K562 (cell line): ENCODE data around the gene NUDT21. TPM values are rescaled to one million over a fixed set of nuclear protein-coding genes. Genes with fewer than 3 reads are reported as not detected.
A peak's percentile ranks its signal among the peaks of the same experiment; 100 is the strongest.

ENCODE experiments used
- AFF1 ChIP-seq, 2 experiments: fragments of 450-650 bp; IDR thresholded peaks; 2 replicates each; pipeline ENCODE4 v1.6.1; 2018; ENCODE audit warnings: mild to moderate bottlenecking in 2 of 2, low read depth in 1 of 2; ENCODE audit not compliant: partially characterized antibody in 2 of 2
- FOXP1 ChIP-seq: sonication (generic); formaldehyde crosslinking; IDR thresholded peaks from 2 replicates; pipeline ENCODE4 v1.8.0; 2022; ENCODE audit warnings: mild to moderate bottlenecking, missing genetic modification reagents
- MGA ChIP-seq: fragments of 450-650 bp; IDR thresholded peaks from 2 replicates; pipeline ENCODE4 v1.6.1; 2016; ENCODE audit warnings: mild to moderate bottlenecking, moderate library complexity
- NCOA2 ChIP-seq, 2 experiments: fragments of 450-650 bp; IDR thresholded peaks; 2 replicates each; pipeline ENCODE4 v1.6.1; 2018; ENCODE audit warnings: mild to moderate bottlenecking in 2 of 2, moderate library complexity in 1 of 2; ENCODE audit not compliant: partially characterized antibody in 2 of 2
- NR1H2 ChIP-seq: sonication (generic); formaldehyde crosslinking; IDR thresholded peaks from 2 replicates; pipeline ENCODE4 v1.4.0; 2020; ENCODE audit warnings: mild to moderate bottlenecking, missing genetic modification reagents
- PRMT5 ChIP-seq: sonication (generic); formaldehyde crosslinking; IDR thresholded peaks from 2 replicates; pipeline ENCODE4 v1.5.0; 2020; ENCODE audit warnings: missing genetic modification reagents
- SMARCC2 ChIP-seq: fragments of 450-650 bp; IDR thresholded peaks from 2 replicates; pipeline ENCODE4 v1.6.1; 2017; ENCODE audit warnings: antibody characterized with exemption, moderate library complexity, mild to moderate bottlenecking, low read depth
- SPI1 ChIP-seq: IDR thresholded peaks from 2 replicates; pipeline ENCODE4 v1.6.1; 2011; ENCODE audit warnings: low read depth, low read length, control low read depth, borderline replicate concordance
- TAF7 ChIP-seq: fragments of 450-650 bp; IDR thresholded peaks from 2 replicates; pipeline ENCODE4 v1.6.1; 2016; ENCODE audit warnings: missing genetic modification characterization, missing compliant biosample characterization
- TSC22D4 ChIP-seq: fragments of 450-650 bp; IDR thresholded peaks from 2 replicates; pipeline ENCODE4 v1.6.1; 2016; ENCODE audit warnings: missing genetic modification characterization, missing biosample characterization, control low read depth
- polyA plus RNA-seq, 8 experiments: library from polyadenylated mRNA; depleted of rRNA in 4 of 8; stranded (reverse) in 5 of 8; unstranded in 3 of 8; fragments of >200 nt; fragmentation: Nextera tagmentation in 2 of 8; fragmentation: Illumina TruSeq in 1 of 8; extraction: Ambion mirVana in 2 of 8; extraction: Trizol in 1 of 8; gene quantifications; 2 replicates each; pipeline versions ENCODE4 v1.2.1 to v1.2.3, GENCODE V29; 2011 to 2014; ENCODE audit warnings: inconsistent platforms in 1 of 8, missing spikeins in 1 of 8
- total RNA-seq, 7 experiments: library from RNA; depleted of rRNA in 6 of 7; stranded (reverse); fragments of >200 nt in 6 of 7; fragmentation: Illumina TruSeq in 2 of 7; extraction: Trizol in 2 of 7; gene quantifications; 2 replicates each; pipeline versions ENCODE4 v1.2.1 to v1.2.3, GENCODE V29; 2011 to 2021; ENCODE audit warnings: low replicate concordance in 1 of 7
- TF ChIP-seq, protein P1 (sequence below): fragments of 450-650 bp; formaldehyde crosslinking; IDR thresholded peaks from 2 replicates; pipeline ENCODE4 v1.4.0; 2022; ENCODE audit warnings: mild to moderate bottlenecking, moderate library complexity

NUDT21 gene
- total and polyA plus RNA-seq, 9 of the 15 experiments (the other 6 are each of a cell fraction or from before 2014, with no cell fraction given): 62.4 to 218 (median 121) TPM

DNA sequence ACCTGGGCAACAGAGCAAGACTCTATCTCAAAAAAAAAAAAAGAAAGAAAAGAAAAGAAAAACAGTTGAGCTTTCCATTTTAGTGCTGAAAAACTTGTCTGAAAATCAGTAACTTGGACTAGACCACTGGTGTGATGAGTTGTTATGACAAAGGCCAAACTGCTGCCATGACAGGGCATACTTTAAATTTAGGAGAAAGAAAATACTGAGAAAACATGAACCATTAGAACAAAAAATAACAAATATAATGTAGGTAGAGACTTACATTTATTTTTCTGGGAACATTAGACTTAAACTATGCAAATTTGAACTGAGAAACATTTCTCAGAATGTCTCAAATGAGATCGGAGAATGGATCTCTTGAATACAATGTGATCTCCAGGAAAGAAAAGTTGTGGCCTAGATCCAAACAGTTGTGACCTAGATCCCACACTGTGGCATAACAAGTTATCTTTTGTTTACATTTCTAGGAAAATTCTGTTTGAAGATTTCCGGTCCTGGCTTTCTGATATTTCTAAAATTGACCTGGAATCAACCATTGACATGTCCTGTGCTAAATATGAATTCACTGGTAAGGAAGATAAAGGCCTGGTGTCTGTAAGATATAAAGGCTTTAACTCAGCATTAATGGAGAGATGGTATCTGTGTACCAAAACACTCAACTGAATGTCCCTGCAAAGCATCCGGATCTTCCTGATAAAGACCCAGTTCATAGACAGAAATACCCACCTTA, 11.1 kb upstream of the NUDT21 start (continued):
- TF ChIP-seq MGA (no peak), SPI1 (no peak), NR1H2 (CRISPR knock-in tag) (no peak), SMARCC2 (peak; percentile 75), AFF1 (IDR thresholded peaks at IDR 0.05; ENCODE audit: low read depth in 1 of 2, partially characterized antibody in 2 of 2) (peak in 1 of 2 experiments; percentile 63), NCOA2 (IDR thresholded peaks at IDR 0.05; ENCODE audit: partially characterized antibody in 2 of 2) (peak; percentile 35 to 43), FOXP1 (CRISPR knock-in tag) (no peak), TAF7 (tag) (no peak), TSC22D4 (tag) (no peak), PRMT5 (CRISPR knock-in tag) (no peak)
- TF ChIP-seq, protein P1, sequence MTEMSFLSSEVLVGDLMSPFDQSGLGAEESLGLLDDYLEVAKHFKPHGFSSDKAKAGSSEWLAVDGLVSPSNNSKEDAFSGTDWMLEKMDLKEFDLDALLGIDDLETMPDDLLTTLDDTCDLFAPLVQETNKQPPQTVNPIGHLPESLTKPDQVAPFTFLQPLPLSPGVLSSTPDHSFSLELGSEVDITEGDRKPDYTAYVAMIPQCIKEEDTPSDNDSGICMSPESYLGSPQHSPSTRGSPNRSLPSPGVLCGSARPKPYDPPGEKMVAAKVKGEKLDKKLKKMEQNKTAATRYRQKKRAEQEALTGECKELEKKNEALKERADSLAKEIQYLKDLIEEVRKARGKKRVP (CRISPR knock-in tag): 0 out of 2 replicates have a peak, but pooled peaks have one; percentile 13
